Endothelial cell of umbilical vein (primary cell): ENCODE measurements around the gene STK16. TPM values are rescaled to one million over a fixed set of nuclear protein-coding genes. Genes with fewer than 3 reads are reported as not detected.

ENCODE experiments used
- BruUV-seq: library from RNA; stranded (reverse); fragments of 400-500 nt; replicated peaks from 2 replicates; lab custom pipeline; 2021; lab: Mats Ljungman, UMichigan
- CTCF ChIA-PET: fragments of 300-600, 350-600 bp; sonication (Branson Sonifier 250); formaldehyde crosslinking; loops from one replicate; lab custom pipeline; 2021; ENCODE audit warnings: antibody characterized with exemption, inconsistent platforms; lab: Charles Lee
- POLR2A ChIA-PET: fragments of 300-600, 350-600 bp; sonication (Branson Sonifier 250); formaldehyde crosslinking; loops from one replicate; lab custom pipeline; 2021; ENCODE audit warnings: antibody characterized with exemption, inconsistent platforms; lab: Charles Lee
- DNase-seq: peaks from one replicate; pipeline ENCODE4 v3.0.0-alpha.2; 2011; ENCODE audit warnings: low read depth, low spot score
- FAIRE-seq: peaks from 2 replicates; lab custom pipeline; 2011; peaks lifted over from hg19 to GRCh38; lab: Jason Lieb, UNC
- H2AFZ ChIP-seq: 2 replicates; pipeline ENCODE4 v1.6.0; 2012; ENCODE audit warnings: low read depth, low read length, control low read depth, inconsistent platforms
- H3K27ac ChIP-seq: 2 replicates; pipeline ENCODE4 v1.5.1; 2011; ENCODE audit warnings: low read depth, mild to moderate bottlenecking, control low read depth, low read length, moderate library complexity; ENCODE audit not compliant: insufficient read depth
- H3K27me3 ChIP-seq, 2 experiments: 2 replicates each; pipeline versions ENCODE4 v1.6.0 to v1.6.1; 2011; ENCODE audit warnings: low read length in 2 of 2, mixed read lengths in 1 of 2; ENCODE audit not compliant: control insufficient read depth in 2 of 2, insufficient read depth in 2 of 2
- H3K36me3 ChIP-seq, 2 experiments: 2 replicates in 1 of 2; 3 replicates in 1 of 2; pipeline ENCODE4 v1.5.1; 2011; ENCODE audit warnings: low read length in 2 of 2, mild to moderate bottlenecking in 1 of 2, moderate library complexity in 1 of 2; ENCODE audit not compliant: control insufficient read depth in 2 of 2, insufficient read depth in 2 of 2; ENCODE audit errors: extremely low read depth in 1 of 2
- H3K4me1 ChIP-seq: 3 replicates; pipeline ENCODE4 v1.5.1; 2011; ENCODE audit warnings: mild to moderate bottlenecking, low read length; ENCODE audit not compliant: control insufficient read depth, insufficient read depth; ENCODE audit errors: extremely low read depth
- H3K4me2 ChIP-seq: 2 replicates; pipeline ENCODE4 v1.6.1; 2011; ENCODE audit warnings: low read length, control low read depth, mixed read lengths; ENCODE audit not compliant: insufficient read depth
- H3K4me3 ChIP-seq, 3 experiments: fragments of 200-600 bp in 1 of 3; sonication (generic), shearing (Covaris generic) in 1 of 3; replicated peaks in 1 of 3; 2 replicates each; pipeline ENCODE4 v1.5.1; 2011 to 2016; ENCODE audit warnings: control low read depth in 3 of 3, low read length in 3 of 3, mild to moderate bottlenecking in 2 of 3, inconsistent platforms in 1 of 3, low read depth in 1 of 3, moderate library complexity in 1 of 3; ENCODE audit not compliant: insufficient read depth in 1 of 3
- H3K79me2 ChIP-seq: 2 replicates; pipeline ENCODE4 v1.6.0; 2012; ENCODE audit warnings: low read length, inconsistent platforms; ENCODE audit not compliant: control insufficient read depth, insufficient read depth
- H3K9ac ChIP-seq: replicated peaks from 2 replicates; pipeline ENCODE3; 2011; ENCODE audit warnings: low read length, control low read depth; ENCODE audit not compliant: insufficient read depth; ENCODE audit errors: extremely low read depth
- H3K9me1 ChIP-seq: replicated peaks from 3 replicates; pipeline ENCODE4 v1.6.0; 2011; ENCODE audit warnings: mild to moderate bottlenecking, low read length; ENCODE audit not compliant: control insufficient read depth, insufficient read depth; ENCODE audit errors: extremely low read depth
- H3K9me3 ChIP-seq: replicated peaks from 2 replicates; pipeline ENCODE4 v1.5.1; 2012; ENCODE audit warnings: low read length, inconsistent platforms; ENCODE audit not compliant: control insufficient read depth, insufficient read depth
- H4K20me1 ChIP-seq: replicated peaks from 2 replicates; pipeline ENCODE3; 2011; ENCODE audit warnings: mild to moderate bottlenecking, low read length; ENCODE audit not compliant: control insufficient read depth, insufficient read depth; ENCODE audit errors: extremely low read depth
- EZH2 ChIP-seq: IDR thresholded peaks from 2 replicates; pipeline ENCODE4 v1.6.1; 2012; ENCODE audit warnings: borderline replicate concordance, low read depth, mild to moderate bottlenecking, moderate library complexity, low read length, inconsistent platforms; ENCODE audit not compliant: severe bottlenecking
- FOS ChIP-seq: IDR thresholded peaks from 2 replicates; pipeline ENCODE4 v1.6.1; 2011; ENCODE audit warnings: mild to moderate bottlenecking, low read length, moderate library complexity, borderline replicate concordance; ENCODE audit not compliant: insufficient read depth
- GATA2 ChIP-seq: IDR thresholded peaks from 2 replicates; pipeline ENCODE4 v1.7.0; 2011; ENCODE audit warnings: low read depth, mild to moderate bottlenecking, moderate library complexity, mixed read lengths, low read length; ENCODE audit not compliant: insufficient read length, insufficient read depth
- JUN ChIP-seq: IDR thresholded peaks from 2 replicates; pipeline ENCODE4 v1.6.1; 2011; ENCODE audit warnings: borderline replicate concordance, low read depth; ENCODE audit not compliant: insufficient read length, insufficient read depth
- MYC ChIP-seq: IDR thresholded peaks from one replicate; pipeline ENCODE4 v1.6.1; 2011; ENCODE audit warnings: mild to moderate bottlenecking, low read depth, low read length
- POLR2A ChIP-seq: IDR thresholded peaks from 2 replicates; pipeline ENCODE4 v1.6.1; 2012; ENCODE audit warnings: low read depth, mild to moderate bottlenecking, control low read depth, low read length
- POLR2AphosphoS5 ChIP-seq: IDR thresholded peaks from 2 replicates; pipeline ENCODE4 v1.6.1; 2012; ENCODE audit warnings: low read depth, mild to moderate bottlenecking, control low read depth, low read length, moderate library complexity; ENCODE audit not compliant: insufficient read depth
- dilution Hi-C: fragments of 300-500 bp; cut with MboI; formaldehyde crosslinking; loops from one replicate; pipeline ENCODE4 v1.15.0; 2019; ENCODE audit warnings: low sequenced_read_pairs; ENCODE audit not compliant: extremely low pct_ligation_motif_present
- intact Hi-C: fragments of 100-400 bp; cut with micrococcal nuclease; formaldehyde crosslinking; loops from one replicate; pipeline ENCODE4 v1.10.0; 2022
- polyA plus RNA-seq, 4 experiments: library from polyadenylated mRNA; depleted of rRNA in 3 of 4; stranded (reverse) in 3 of 4; unstranded in 1 of 4; fragments of >200 nt; gene quantifications; 2 replicates each; pipeline versions ENCODE4 v1.2.1 to v1.2.3, GENCODE V29; 2011 to 2012; ENCODE audit warnings: missing spikeins in 1 of 4
- total RNA-seq: library from RNA; stranded (reverse); gene quantifications from 2 replicates; pipeline ENCODE4 v1.2.3, GENCODE V29; 2021
- TF ChIP-seq, protein P1 (sequence below): IDR thresholded peaks from 2 replicates; pipeline ENCODE4 v1.6.1; 2011; ENCODE audit not compliant: insufficient read depth, insufficient read length
- TF ChIP-seq, protein P2 (sequence below), 2 donors: IDR thresholded peaks; 1 replicate in 1 of 2; 2 replicates in 1 of 2; pipeline ENCODE4 v1.5.1; 2011; ENCODE audit warnings: low read length in 2 of 2, mild to moderate bottlenecking in 2 of 2, moderate library complexity in 2 of 2, control low read depth in 1 of 2, inconsistent platforms in 1 of 2, low read depth in 1 of 2; ENCODE audit not compliant: insufficient read depth in 1 of 2; ENCODE audit errors: extremely low read depth in 1 of 2

The STK16 gene
- total and polyA plus RNA-seq, 2 donors (not counting 3 experiments of a cell fraction or from before 2014, with no cell fraction given): 18.8 to 63.2 TPM

DNA sequence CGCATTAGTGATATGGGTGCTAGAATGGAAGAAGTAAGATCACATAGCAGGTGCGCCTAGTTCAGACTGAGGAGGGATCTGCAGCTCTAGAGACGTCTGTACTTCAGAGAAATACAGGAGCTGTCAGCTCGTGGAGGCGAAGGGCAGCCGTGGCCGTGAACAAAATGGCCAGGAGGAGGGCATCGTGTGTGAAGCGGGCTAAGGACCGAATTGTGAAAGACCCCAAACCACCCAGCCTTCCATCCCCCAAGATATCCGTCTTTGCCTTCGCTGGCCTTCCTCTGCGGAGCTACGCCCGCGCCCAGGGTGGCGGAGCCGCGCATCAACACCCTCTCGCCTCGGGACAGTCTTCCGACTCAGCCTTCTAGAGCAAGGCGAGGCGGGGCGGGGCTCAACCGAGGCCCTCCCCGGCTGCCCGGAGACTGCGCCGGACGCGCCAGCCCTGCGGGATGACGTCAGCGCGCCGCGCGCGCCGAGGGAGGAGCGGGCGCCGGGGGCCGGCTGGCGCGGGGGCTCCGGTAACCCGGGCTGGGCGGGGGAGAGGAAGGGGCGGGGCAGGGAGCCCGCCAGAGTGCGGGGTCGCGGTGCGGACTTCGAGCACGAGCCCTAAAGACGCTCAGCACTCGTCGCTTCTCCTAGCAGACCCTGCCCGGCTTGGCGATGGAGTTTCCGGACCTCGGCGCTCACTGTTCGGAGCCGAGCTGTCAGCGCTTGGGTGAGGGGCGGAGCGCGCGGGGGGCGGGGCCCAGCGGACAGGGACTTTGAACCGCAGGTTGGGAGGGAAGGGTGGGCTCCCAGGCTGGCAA lies 38.7 kb upstream of the STK16 start, which contains the start of gene ZFAND2B:
Gene ZFAND2B, plus strand, starts transcription at position 455 of the 806 bp plus-strand sequence. Its CDS starts 206 bp downstream, at position 661.
- Histone ChIP-seq H3K79me2 (no peaks in the 10 kb centered on the region), H3K4me3 (peak within 1 kb of the TSS; percentile 36 to 83 (median 73)), H3K4me2 (peak within 1 kb of the TSS; percentile 90), H3K9me1 (no peaks in the 10 kb centered on the region), H3K9me3 (no peaks in the 10 kb centered on the region), H3K27ac (peak within 1 kb of the TSS; percentile 26), H3K4me1 (peaks cover 18% of the 10 kb centered on the region), H3K9ac (peak within 1 kb of the TSS; percentile 60), H2AFZ (peak within 1 kb of the TSS; percentile 97), H3K27me3 (no peaks in the 10 kb centered on the region), H3K36me3 (peaks cover 0 to 7% of the 10 kb centered on the region in 2 experiments), H4K20me1 (no peaks in the 10 kb centered on the region)
- CTCF ChIA-PET: interaction anchor here (0.6 to 3.1 kb wide), 16 partner anchors 10 to 224 kb away, joined by 3 to 14 read pairs (median 4); partner anchors contain the start of genes ANKZF1, ATG9A, CNPPD1 and DNAJB2
- dilution Hi-C loops: no loop called here
- FAIRE-seq: peak; percentile 92
- TSS peak; percentile 57 for BruUV-seq
- no peak for TF ChIP-seq EZH2
- peak; percentile 99 for TF ChIP-seq POLR2A
- TF ChIP-seq FOS: no peak
- TF ChIP-seq, protein P1, sequence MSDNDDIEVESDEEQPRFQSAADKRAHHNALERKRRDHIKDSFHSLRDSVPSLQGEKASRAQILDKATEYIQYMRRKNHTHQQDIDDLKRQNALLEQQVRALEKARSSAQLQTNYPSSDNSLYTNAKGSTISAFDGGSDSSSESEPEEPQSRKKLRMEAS: no peak
- TF ChIP-seq GATA2: no peak
- peak; percentile 98 for TF ChIP-seq POLR2AphosphoS5
- TF ChIP-seq, protein P2, sequence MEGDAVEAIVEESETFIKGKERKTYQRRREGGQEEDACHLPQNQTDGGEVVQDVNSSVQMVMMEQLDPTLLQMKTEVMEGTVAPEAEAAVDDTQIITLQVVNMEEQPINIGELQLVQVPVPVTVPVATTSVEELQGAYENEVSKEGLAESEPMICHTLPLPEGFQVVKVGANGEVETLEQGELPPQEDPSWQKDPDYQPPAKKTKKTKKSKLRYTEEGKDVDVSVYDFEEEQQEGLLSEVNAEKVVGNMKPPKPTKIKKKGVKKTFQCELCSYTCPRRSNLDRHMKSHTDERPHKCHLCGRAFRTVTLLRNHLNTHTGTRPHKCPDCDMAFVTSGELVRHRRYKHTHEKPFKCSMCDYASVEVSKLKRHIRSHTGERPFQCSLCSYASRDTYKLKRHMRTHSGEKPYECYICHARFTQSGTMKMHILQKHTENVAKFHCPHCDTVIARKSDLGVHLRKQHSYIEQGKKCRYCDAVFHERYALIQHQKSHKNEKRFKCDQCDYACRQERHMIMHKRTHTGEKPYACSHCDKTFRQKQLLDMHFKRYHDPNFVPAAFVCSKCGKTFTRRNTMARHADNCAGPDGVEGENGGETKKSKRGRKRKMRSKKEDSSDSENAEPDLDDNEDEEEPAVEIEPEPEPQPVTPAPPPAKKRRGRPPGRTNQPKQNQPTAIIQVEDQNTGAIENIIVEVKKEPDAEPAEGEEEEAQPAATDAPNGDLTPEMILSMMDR (IDR thresholded peaks at IDR 0.05; ENCODE audit: extremely low read depth in 1 of 2, insufficient read depth in 1 of 2, low read depth in 1 of 2, low read length in 2 of 2): no peak
- TF ChIP-seq MYC: no peak
- TF ChIP-seq JUN: no peak
- DNase-seq: peak; percentile 94
- intact Hi-C loops: loop anchor here (1.0 to 2.0 kb wide), 7 partner anchors 12 to 182 kb away; partner anchors contain the start of genes ABCB6, ANKZF1, ATG9A and DNAJB2
- POLR2A ChIA-PET: interaction anchor here (0.6 to 0.7 kb wide), 2 partner anchors 11 to 30 kb away, joined by 3 to 4 read pairs; partner anchors contain the start of gene CNPPD1
